HepG2 (cell line): ENCODE measurements around the gene METAP1. TPM values are rescaled to one million over a fixed set of nuclear protein-coding genes. Genes with fewer than 3 reads are reported as not detected.

Experiments
- ARNTL ChIP-seq: sonication (generic); formaldehyde crosslinking; IDR thresholded peaks from 2 replicates; pipeline ENCODE4 v1.4.0; 2020; ENCODE audit warnings: mild to moderate bottlenecking, missing genetic modification reagents
- CEBPZ ChIP-seq: IDR thresholded peaks from 2 replicates; pipeline ENCODE4 v1.6.1; 2012; ENCODE audit warnings: low read length, improper control_type of control experiment
- CENPBD1 ChIP-seq: sonication (generic); formaldehyde crosslinking; IDR thresholded peaks from 2 replicates; pipeline ENCODE4 v1.8.0; 2022; ENCODE audit warnings: missing genetic modification reagents, low read depth, mild to moderate bottlenecking, borderline replicate concordance
- DNMT1 ChIP-seq: sonication (generic); formaldehyde crosslinking; IDR thresholded peaks from 2 replicates; pipeline ENCODE4 v1.5.1; 2020; ENCODE audit warnings: mild to moderate bottlenecking, missing genetic modification reagents
- ELF4 ChIP-seq: sonication (generic); formaldehyde crosslinking; IDR thresholded peaks from 2 replicates; pipeline ENCODE4 v1.5.0; 2020; ENCODE audit warnings: missing genetic modification reagents, mild to moderate bottlenecking, moderate library complexity, borderline replicate concordance
- IRX3 ChIP-seq: sonication (generic); formaldehyde crosslinking; IDR thresholded peaks from 2 replicates; pipeline ENCODE4 v1.8.1; 2023; ENCODE audit warnings: mild to moderate bottlenecking, low read depth, missing genetic modification reagents, borderline replicate concordance
- PAWR ChIP-seq: sonication (generic); formaldehyde crosslinking; IDR thresholded peaks from 2 replicates; pipeline ENCODE4 v1.4.0; 2020; ENCODE audit warnings: missing genetic modification reagents, mild to moderate bottlenecking, borderline replicate concordance
- SP5 ChIP-seq: IDR thresholded peaks from 2 replicates; pipeline ENCODE4 v1.6.1; 2016; ENCODE audit warnings: low read depth, borderline replicate concordance
- TRAFD1 ChIP-seq: sonication (generic); formaldehyde crosslinking; IDR thresholded peaks from 2 replicates; pipeline ENCODE4 v1.5.1; 2020; ENCODE audit warnings: missing genetic modification reagents, mild to moderate bottlenecking, borderline replicate concordance
- XRCC5 ChIP-seq: fragments of 200-400 bp; formaldehyde crosslinking; optimal IDR thresholded peaks from 2 replicates; pipeline ENCODE3; 2017; ENCODE audit warnings: mild to moderate bottlenecking, low read length
- ZBTB14 ChIP-seq: sonication (generic); formaldehyde crosslinking; IDR thresholded peaks from 2 replicates; pipeline ENCODE4 v1.4.0; 2020; ENCODE audit warnings: missing genetic modification reagents
- ZEB1 ChIP-seq: IDR thresholded peaks from 2 replicates; pipeline ENCODE4 v1.6.1; 2012; ENCODE audit warnings: mild to moderate bottlenecking, low read depth, inconsistent platforms; ENCODE audit not compliant: insufficient replicate concordance
- ZNF138 ChIP-seq: sonication (generic); formaldehyde crosslinking; IDR thresholded peaks from 2 replicates; pipeline ENCODE4 v1.5.0; 2020; ENCODE audit warnings: mild to moderate bottlenecking, low read depth, missing genetic modification reagents
- ZNF563 ChIP-seq: sonication (generic); formaldehyde crosslinking; IDR thresholded peaks from 2 replicates; pipeline ENCODE4 v1.8.0; 2022; ENCODE audit warnings: mild to moderate bottlenecking, moderate library complexity, missing genetic modification reagents
- ZNF598 ChIP-seq: sonication (generic); formaldehyde crosslinking; IDR thresholded peaks from 2 replicates; pipeline ENCODE4 v1.5.1; 2020; ENCODE audit warnings: mild to moderate bottlenecking, missing genetic modification reagents, borderline replicate concordance
- ZNF704 ChIP-seq: sonication (generic); formaldehyde crosslinking; IDR thresholded peaks from 2 replicates; pipeline ENCODE4 v1.8.1; 2023; ENCODE audit warnings: mild to moderate bottlenecking, inconsistent platforms, moderate library complexity, missing genetic modification reagents, borderline replicate concordance
- ZSCAN9 ChIP-seq: IDR thresholded peaks from 2 replicates; pipeline ENCODE4 v1.6.1; 2016; ENCODE audit warnings: borderline replicate concordance
- polyA plus RNA-seq, 8 experiments: library from polyadenylated mRNA; depleted of rRNA in 3 of 8; stranded (reverse) in 7 of 8; unstranded in 1 of 8; fragments of >200 nt; fragmentation: Illumina TruSeq in 4 of 8; extraction: Trizol in 4 of 8; gene quantifications; 2 replicates each; pipeline versions ENCODE4 v1.2.1 to v1.2.3, GENCODE V29; 2011 to 2016; ENCODE audit warnings: low read depth in 4 of 8, missing spikeins in 1 of 8, mixed read lengths in 1 of 8; ENCODE audit not compliant: insufficient read depth in 1 of 8
- total RNA-seq, 5 experiments: library from RNA; depleted of rRNA; stranded (reverse); fragments of >200 nt; fragmentation: Illumina TruSeq; extraction: Trizol; gene quantifications; 2 replicates each; pipeline ENCODE4 v1.2.3, GENCODE V29; 2016; ENCODE audit warnings: low read depth in 1 of 5

METAP1 gene
- total and polyA plus RNA-seq, 2 of the 13 experiments (the other 11 are each of a cell fraction or from before 2014, with no cell fraction given), result 44.9 to 53.5 TPM

- TF ChIP-seq ZNF704 (CRISPR knock-in tag) (no peak), ZNF598 (CRISPR knock-in tag) (peak; percentile 29; the same call in 1 of the 2 replicates), TRAFD1 (CRISPR knock-in tag) (no peak), PAWR (CRISPR knock-in tag) (0 out of 2 replicates have a peak, but pooled peaks have one; percentile 80), ZEB1 (peak; percentile 39), CEBPZ (no peak), SP5 (peak; percentile 16), ZSCAN9 (peak; percentile 35; the same call in 1 of the 2 replicates), CENPBD1 (CRISPR knock-in tag) (no peak), DNMT1 (CRISPR knock-in tag) (0 out of 2 replicates have a peak, but pooled peaks have one; percentile 19), ARNTL (CRISPR knock-in tag) (peak; percentile 31; the same call in 1 of the 2 replicates), ELF4 (CRISPR knock-in tag) (no peak), ZNF138 (CRISPR knock-in tag) (0 out of 2 replicates have a peak, but pooled peaks have one; percentile 12), ZNF563 (CRISPR knock-in tag) (no peak), ZBTB14 (CRISPR knock-in tag) (peak; percentile 80), IRX3 (CRISPR knock-in tag) (no peak), XRCC5 (peak; percentile 53)
Measured at GRCh38 chr4:98995183-98996055, at the start of gene METAP1 (continued).
